HepG2 (cell line): ENCODE measurements around the gene DNASE1. TPM values are rescaled to one million over a fixed set of nuclear protein-coding genes. Genes with fewer than 3 reads are reported as not detected.

Source experiments
- ASH2L ChIP-seq: fragments of 300-600, 200-600 bp; sonication (generic); IDR thresholded peaks from 2 replicates; pipeline ENCODE4 v1.7.0; 2017; ENCODE audit warnings: low read depth, mild to moderate bottlenecking, moderate library complexity, mixed read lengths, low read length; ENCODE audit not compliant: insufficient read length
- BRCA1 ChIP-seq: sonication (generic); formaldehyde crosslinking; IDR thresholded peaks from 2 replicates; pipeline ENCODE4 v1.4.0; 2020; ENCODE audit warnings: missing genetic modification reagents
- CBX1 ChIP-seq: IDR thresholded peaks from one replicate; pipeline ENCODE4 v1.6.1; 2016; ENCODE audit warnings: antibody characterized with exemption, low read depth
- CREB1 ChIP-seq, 2 experiments: fragments of 450-650 bp in 1 of 2; IDR thresholded peaks; 2 replicates each; pipeline ENCODE4 v1.6.1; 2016 to 2017; ENCODE audit warnings: control low read depth in 1 of 2, mild to moderate bottlenecking in 1 of 2, missing compliant biosample characterization in 1 of 2, missing genetic modification characterization in 1 of 2
- GPN1 ChIP-seq: sonication (generic); formaldehyde crosslinking; IDR thresholded peaks from 2 replicates; pipeline ENCODE4 v1.5.1; 2020; ENCODE audit warnings: missing genetic modification reagents, borderline replicate concordance
- KLF12 ChIP-seq: sonication (generic); formaldehyde crosslinking; IDR thresholded peaks from 2 replicates; pipeline ENCODE4 v1.4.0; 2020; ENCODE audit warnings: missing genetic modification reagents, borderline replicate concordance
- TEAD2 ChIP-seq: sonication (generic); formaldehyde crosslinking; IDR thresholded peaks from 2 replicates; pipeline ENCODE4 v1.9.0; 2021; ENCODE audit warnings: missing genetic modification reagents
- ZFY ChIP-seq: sonication (generic); formaldehyde crosslinking; IDR thresholded peaks from 2 replicates; pipeline ENCODE4 v1.4.0; 2020; ENCODE audit warnings: missing genetic modification reagents
- ZNF10 ChIP-seq: sonication (generic); formaldehyde crosslinking; IDR thresholded peaks from 2 replicates; pipeline ENCODE4 v1.4.0; 2020; ENCODE audit warnings: mild to moderate bottlenecking, low read depth, missing genetic modification reagents, borderline replicate concordance
- ZNF326 ChIP-seq: sonication (generic); formaldehyde crosslinking; IDR thresholded peaks from 2 replicates; pipeline ENCODE4 v1.4.0; 2020; ENCODE audit warnings: missing genetic modification reagents, borderline replicate concordance
- ZNF329 ChIP-seq: sonication (generic); formaldehyde crosslinking; IDR thresholded peaks from 2 replicates; pipeline ENCODE4 v1.9.0; 2021; ENCODE audit warnings: low read depth, mild to moderate bottlenecking, missing genetic modification reagents
- ZNF354B ChIP-seq: sonication (generic); formaldehyde crosslinking; IDR thresholded peaks from 2 replicates; pipeline ENCODE4 v1.8.0; 2022; ENCODE audit warnings: mild to moderate bottlenecking, missing genetic modification reagents
- ZNF451 ChIP-seq: sonication (generic); formaldehyde crosslinking; IDR thresholded peaks from 2 replicates; pipeline ENCODE4 v1.5.0; 2020; ENCODE audit warnings: mild to moderate bottlenecking, missing genetic modification reagents
- ZNF790 ChIP-seq: sonication (generic); formaldehyde crosslinking; IDR thresholded peaks from 2 replicates; pipeline ENCODE4 v1.8.0; 2022; ENCODE audit warnings: missing genetic modification reagents, mild to moderate bottlenecking, borderline replicate concordance
- ZNF891 ChIP-seq: sonication (generic); formaldehyde crosslinking; IDR thresholded peaks from 2 replicates; pipeline ENCODE4 v1.5.0; 2020; ENCODE audit warnings: mild to moderate bottlenecking, missing genetic modification reagents
- polyA plus RNA-seq, 8 experiments: library from polyadenylated mRNA; depleted of rRNA in 3 of 8; stranded (reverse) in 7 of 8; unstranded in 1 of 8; fragments of >200 nt; fragmentation: Illumina TruSeq in 4 of 8; extraction: Trizol in 4 of 8; gene quantifications; 2 replicates each; pipeline versions ENCODE4 v1.2.1 to v1.2.3, GENCODE V29; 2011 to 2016; ENCODE audit warnings: low read depth in 4 of 8, missing spikeins in 1 of 8, mixed read lengths in 1 of 8; ENCODE audit not compliant: insufficient read depth in 1 of 8
- total RNA-seq, 5 experiments: library from RNA; depleted of rRNA; stranded (reverse); fragments of >200 nt; fragmentation: Illumina TruSeq; extraction: Trizol; gene quantifications; 2 replicates each; pipeline ENCODE4 v1.2.3, GENCODE V29; 2016; ENCODE audit warnings: low read depth in 1 of 5
- TF ChIP-seq, protein P1 (sequence below): sonication (generic); formaldehyde crosslinking; conservative IDR thresholded peaks from 2 replicates; pipeline ENCODE4 v1.4.0; 2020; ENCODE audit warnings: missing genetic modification reagents
- TF ChIP-seq, protein P2 (sequence below): sonication (generic); formaldehyde crosslinking; IDR thresholded peaks from 2 replicates; pipeline ENCODE4 v1.5.1; 2020; ENCODE audit warnings: mild to moderate bottlenecking, missing genetic modification reagents, moderate library complexity
- TF ChIP-seq, protein P3 (sequence below): sonication (generic); formaldehyde crosslinking; IDR thresholded peaks from 2 replicates; pipeline ENCODE4 v1.4.0; 2020; ENCODE audit warnings: mild to moderate bottlenecking, missing genetic modification reagents
- TF ChIP-seq, protein P4 (sequence below): sonication (generic); formaldehyde crosslinking; IDR thresholded peaks from 2 replicates; pipeline ENCODE4 v1.4.0; 2020; ENCODE audit warnings: missing genetic modification reagents; ENCODE audit errors: not compliant biosample characterization

DNASE1 gene
- total and polyA plus RNA-seq, 2 of the 13 experiments (the other 11 are each of a cell fraction or from before 2014, with no cell fraction given): 7.1 to 11.1 TPM

DNA sequence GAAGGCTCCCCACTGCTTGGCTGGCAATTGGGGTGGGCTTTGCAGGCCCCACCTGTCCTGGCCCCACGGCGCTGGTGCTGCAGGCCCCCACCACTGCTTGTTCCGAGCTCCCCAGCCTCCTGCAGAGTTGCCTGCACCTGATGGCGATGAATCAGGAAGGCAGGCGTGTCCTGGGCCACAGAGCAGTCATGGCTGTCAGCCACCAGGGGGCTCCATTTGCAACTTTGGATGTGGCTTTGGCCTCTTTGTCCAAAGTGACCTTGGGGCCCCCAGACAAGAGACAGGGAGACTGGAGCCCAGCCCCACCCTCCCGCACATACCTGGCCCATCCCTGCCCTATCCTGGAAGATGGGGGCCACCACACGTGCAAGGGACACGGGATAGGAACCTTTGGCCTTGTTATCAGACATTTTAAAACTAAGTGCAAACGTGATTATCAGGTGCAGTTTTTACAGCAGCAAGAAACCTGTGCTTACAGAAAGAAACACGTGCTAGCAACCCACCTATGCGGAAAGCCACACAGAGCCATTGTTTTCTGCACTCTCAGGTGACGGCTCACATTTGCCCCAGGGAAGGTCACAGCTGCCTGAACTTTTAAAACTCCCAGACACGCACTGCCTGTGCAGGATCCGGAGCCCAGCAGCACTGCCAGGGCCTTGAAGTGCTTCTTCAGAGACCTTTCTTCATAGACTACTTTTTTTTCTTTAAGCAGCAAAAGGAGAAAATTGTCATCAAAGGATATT, at the start of gene DNASE1 (continued):
- TF ChIP-seq, protein P1, sequence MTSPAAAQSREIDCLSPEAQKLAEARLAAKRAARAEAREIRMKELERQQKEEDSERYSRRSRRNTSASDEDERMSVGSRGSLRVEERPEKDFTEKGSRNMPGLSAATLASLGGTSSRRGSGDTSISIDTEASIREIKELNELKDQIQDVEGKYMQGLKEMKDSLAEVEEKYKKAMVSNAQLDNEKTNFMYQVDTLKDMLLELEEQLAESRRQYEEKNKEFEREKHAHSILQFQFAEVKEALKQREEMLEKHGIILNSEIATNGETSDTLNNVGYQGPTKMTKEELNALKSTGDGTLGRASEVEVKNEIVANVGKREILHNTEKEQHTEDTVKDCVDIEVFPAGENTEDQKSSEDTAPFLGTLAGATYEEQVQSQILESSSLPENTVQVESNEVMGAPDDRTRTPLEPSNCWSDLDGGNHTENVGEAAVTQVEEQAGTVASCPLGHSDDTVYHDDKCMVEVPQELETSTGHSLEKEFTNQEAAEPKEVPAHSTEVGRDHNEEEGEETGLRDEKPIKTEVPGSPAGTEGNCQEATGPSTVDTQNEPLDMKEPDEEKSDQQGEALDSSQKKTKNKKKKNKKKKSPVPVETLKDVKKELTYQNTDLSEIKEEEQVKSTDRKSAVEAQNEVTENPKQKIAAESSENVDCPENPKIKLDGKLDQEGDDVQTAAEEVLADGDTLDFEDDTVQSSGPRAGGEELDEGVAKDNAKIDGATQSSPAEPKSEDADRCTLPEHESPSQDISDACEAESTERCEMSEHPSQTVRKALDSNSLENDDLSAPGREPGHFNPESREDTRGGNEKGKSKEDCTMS (CRISPR knock-in tag): no peak
- TF ChIP-seq ZNF790 (no peak), ZNF10 (CRISPR knock-in tag) (no peak), BRCA1 (CRISPR knock-in tag) (no peak), ZNF451 (CRISPR knock-in tag) (peak; percentile 53; the same call in 1 of the 2 replicates), ZFY (CRISPR knock-in tag) (no peak; the same call in 1 of the 2 replicates), ZNF891 (CRISPR knock-in tag) (peak; percentile 79; the same call in 1 of the 2 replicates), ZNF326 (CRISPR knock-in tag) (no peak), KLF12 (CRISPR knock-in tag) (peak; percentile 53; the same call in 1 of the 2 replicates), CBX1 (no peak), CREB1 (IDR thresholded peaks at IDR 0.05) (no peak), CREB1 (CRISPR knock-in tag; IDR thresholded peaks at IDR 0.05) (peak; percentile 30; the same call in 1 of the 2 replicates), ZNF354B (CRISPR knock-in tag) (no peak), ASH2L (peak; percentile 19), TEAD2 (CRISPR knock-in tag) (no peak), ZNF329 (no peak), GPN1 (CRISPR knock-in tag) (no peak)
- TF ChIP-seq, protein P2, sequence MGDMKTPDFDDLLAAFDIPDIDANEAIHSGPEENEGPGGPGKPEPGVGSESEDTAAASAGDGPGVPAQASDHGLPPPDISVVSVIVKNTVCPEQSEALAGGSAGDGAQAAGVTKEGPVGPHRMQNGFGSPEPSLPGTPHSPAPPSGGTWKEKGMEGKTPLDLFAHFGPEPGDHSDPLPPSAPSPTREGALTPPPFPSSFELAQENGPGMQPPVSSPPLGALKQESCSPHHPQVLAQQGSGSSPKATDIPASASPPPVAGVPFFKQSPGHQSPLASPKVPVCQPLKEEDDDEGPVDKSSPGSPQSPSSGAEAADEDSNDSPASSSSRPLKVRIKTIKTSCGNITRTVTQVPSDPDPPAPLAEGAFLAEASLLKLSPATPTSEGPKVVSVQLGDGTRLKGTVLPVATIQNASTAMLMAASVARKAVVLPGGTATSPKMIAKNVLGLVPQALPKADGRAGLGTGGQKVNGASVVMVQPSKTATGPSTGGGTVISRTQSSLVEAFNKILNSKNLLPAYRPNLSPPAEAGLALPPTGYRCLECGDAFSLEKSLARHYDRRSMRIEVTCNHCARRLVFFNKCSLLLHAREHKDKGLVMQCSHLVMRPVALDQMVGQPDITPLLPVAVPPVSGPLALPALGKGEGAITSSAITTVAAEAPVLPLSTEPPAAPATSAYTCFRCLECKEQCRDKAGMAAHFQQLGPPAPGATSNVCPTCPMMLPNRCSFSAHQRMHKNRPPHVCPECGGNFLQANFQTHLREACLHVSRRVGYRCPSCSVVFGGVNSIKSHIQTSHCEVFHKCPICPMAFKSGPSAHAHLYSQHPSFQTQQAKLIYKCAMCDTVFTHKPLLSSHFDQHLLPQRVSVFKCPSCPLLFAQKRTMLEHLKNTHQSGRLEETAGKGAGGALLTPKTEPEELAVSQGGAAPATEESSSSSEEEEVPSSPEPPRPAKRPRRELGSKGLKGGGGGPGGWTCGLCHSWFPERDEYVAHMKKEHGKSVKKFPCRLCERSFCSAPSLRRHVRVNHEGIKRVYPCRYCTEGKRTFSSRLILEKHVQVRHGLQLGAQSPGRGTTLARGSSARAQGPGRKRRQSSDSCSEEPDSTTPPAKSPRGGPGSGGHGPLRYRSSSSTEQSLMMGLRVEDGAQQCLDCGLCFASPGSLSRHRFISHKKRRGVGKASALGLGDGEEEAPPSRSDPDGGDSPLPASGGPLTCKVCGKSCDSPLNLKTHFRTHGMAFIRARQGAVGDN (CRISPR knock-in tag): peak; percentile 88
- TF ChIP-seq, protein P3, sequence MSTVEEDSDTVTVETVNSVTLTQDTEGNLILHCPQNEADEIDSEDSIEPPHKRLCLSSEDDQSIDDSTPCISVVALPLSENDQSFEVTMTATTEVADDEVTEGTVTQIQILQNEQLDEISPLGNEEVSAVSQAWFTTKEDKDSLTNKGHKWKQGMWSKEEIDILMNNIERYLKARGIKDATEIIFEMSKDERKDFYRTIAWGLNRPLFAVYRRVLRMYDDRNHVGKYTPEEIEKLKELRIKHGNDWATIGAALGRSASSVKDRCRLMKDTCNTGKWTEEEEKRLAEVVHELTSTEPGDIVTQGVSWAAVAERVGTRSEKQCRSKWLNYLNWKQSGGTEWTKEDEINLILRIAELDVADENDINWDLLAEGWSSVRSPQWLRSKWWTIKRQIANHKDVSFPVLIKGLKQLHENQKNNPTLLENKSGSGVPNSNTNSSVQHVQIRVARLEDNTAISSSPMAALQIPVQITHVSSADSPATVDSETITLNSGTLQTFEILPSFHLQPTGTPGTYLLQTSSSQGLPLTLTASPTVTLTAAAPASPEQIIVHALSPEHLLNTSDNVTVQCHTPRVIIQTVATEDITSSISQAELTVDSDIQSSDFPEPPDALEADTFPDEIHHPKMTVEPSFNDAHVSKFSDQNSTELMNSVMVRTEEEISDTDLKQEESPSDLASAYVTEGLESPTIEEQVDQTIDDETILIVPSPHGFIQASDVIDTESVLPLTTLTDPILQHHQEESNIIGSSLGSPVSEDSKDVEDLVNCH (CRISPR knock-in tag): no peak
- TF ChIP-seq, protein P4, sequence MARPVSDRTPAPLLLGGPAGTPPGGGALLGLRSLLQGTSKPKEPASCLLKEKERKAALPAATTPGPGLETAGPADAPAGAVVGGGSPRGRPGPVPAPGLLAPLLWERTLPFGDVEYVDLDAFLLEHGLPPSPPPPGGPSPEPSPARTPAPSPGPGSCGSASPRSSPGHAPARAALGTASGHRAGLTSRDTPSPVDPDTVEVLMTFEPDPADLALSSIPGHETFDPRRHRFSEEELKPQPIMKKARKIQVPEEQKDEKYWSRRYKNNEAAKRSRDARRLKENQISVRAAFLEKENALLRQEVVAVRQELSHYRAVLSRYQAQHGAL (CRISPR knock-in tag): no peak
